Measurements from ENCODE around the gene PCNT.
"Not testable (repeated sequence)": the region's sequence is repeated elsewhere in the genome, so short reads cannot be mapped to it uniquely, and the experiment has no call there.

The PCNT gene

GRCh38 chr21:46357684-46358425 lies 33.9 kb downstream of the PCNT start:
- no peak for DNase-seq

GRCh38 chr21:46361176-46361575 lies 37.2 kb downstream of the PCNT start:
- DNase-seq = no peak

GRCh38 chr21:46361935-46362334 lies 38.0 kb downstream of the PCNT start:
- no peak for DNase-seq

GRCh38 chr21:46362946-46363345 lies 39.0 kb downstream of the PCNT start:
- no peak for DNase-seq

GRCh38 chr21:46363698-46364097 lies 39.7 kb downstream of the PCNT start:
- DNase-seq = no peak

GRCh38 chr21:46366091-46366490 lies 42.1 kb downstream of the PCNT start:
- no peak for DNase-seq

- DNase-seq = no peak
Observed at GRCh38 chr21:46366561-46366960, 42.6 kb downstream of the PCNT start.

- DNase-seq = no peak
Observed at GRCh38 chr21:46366966-46367365, 43.0 kb downstream of the PCNT start.

GRCh38 chr21:46368533-46369285 lies 44.8 kb downstream of the PCNT start:
- DNase-seq = no peak

GRCh38 chr21:46369520-46370235 lies 45.7 kb downstream of the PCNT start:
- DNase-seq = no peak

GRCh38 chr21:46371204-46372013 lies 47.5 kb downstream of the PCNT start:
- no peak for DNase-seq

- no peak for DNase-seq
Observed at GRCh38 chr21:46372014-46372485, 48.1 kb downstream of the PCNT start.

- not testable (repeated sequence) for DNase-seq
Observed at GRCh38 chr21:46372947-46373346, 49.0 kb downstream of the PCNT start.

- DNase-seq = no peak
Observed at GRCh38 chr21:46374761-46375389, 50.9 kb downstream of the PCNT start.

GRCh38 chr21:46375560-46376230 lies 51.7 kb downstream of the PCNT start:
- no peak for DNase-seq

GRCh38 chr21:46376231-46376628 lies 52.3 kb downstream of the PCNT start:
- no peak for DNase-seq

GRCh38 chr21:46376856-46377453 lies 53.0 kb downstream of the PCNT start:
- no peak for DNase-seq

- no peak for DNase-seq
Observed at GRCh38 chr21:46377789-46378188, 53.8 kb downstream of the PCNT start.

GRCh38 chr21:46379105-46379504 lies 55.1 kb downstream of the PCNT start:
- no peak for DNase-seq

GRCh38 chr21:46379691-46380090 lies 55.7 kb downstream of the PCNT start:
- DNase-seq = no peak

GRCh38 chr21:46381541-46381940 lies 57.6 kb downstream of the PCNT start:
- DNase-seq = no peak

All from left hindlimb (tissue), 1 donor.